Renal cortex interstitium (tissue), 11 donors: ENCODE measurements around the gene RHBDD2. TPM values are rescaled to one million over a fixed set of nuclear protein-coding genes. Genes with fewer than 3 reads are reported as not detected.
"Not testable (repeated sequence)": the region's sequence is repeated elsewhere in the genome, so short reads cannot be mapped to it uniquely, and the experiment has no call there.

Experiments
- DNase-seq, 11 donors: peaks; one replicate each; pipeline ENCODE4 v3.0.0-alpha.2; 2013; ENCODE audit warnings: low read depth in 9 of 11, low spot score in 4 of 11; ENCODE audit errors: extremely low read depth in 1 of 11
- polyA plus RNA-seq, 3 donors: library from polyadenylated mRNA; unstranded; fragments of 120-200 nt; gene quantifications; one replicate each; pipeline ENCODE4 v1.2.1, GENCODE V29; 2013; ENCODE audit not compliant: insufficient read length in 3 of 3

The RHBDD2 gene
- polyA plus RNA-seq, 3 donors: 62.2 to 80.8 (median 64.8) TPM

GRCh38 chr7:75878312-75878768 lies 494 bp upstream of the RHBDD2 start:
- no peak for DNase-seq

DNA sequence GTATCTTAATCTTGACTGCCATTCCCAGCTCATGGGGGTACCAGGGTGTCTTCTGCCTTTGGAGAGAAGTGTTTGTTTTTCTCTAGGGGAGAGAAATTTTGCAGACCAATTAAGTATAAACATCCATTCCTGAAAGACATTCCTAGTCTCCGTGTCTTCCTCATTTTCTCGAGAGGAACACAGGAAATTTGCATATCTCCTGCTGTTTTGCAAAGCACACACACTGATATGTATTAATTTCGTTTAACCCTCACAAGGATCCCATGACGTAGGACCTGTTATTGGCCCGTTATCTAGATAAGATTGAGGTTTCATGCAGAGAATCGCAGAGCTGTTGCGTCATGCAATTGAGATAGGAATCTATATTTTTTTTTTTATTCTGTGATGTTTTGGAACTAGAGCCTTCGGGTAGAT lies 944 bp downstream of the RHBDD2 start:
- DNase-seq: no peak

DNA sequence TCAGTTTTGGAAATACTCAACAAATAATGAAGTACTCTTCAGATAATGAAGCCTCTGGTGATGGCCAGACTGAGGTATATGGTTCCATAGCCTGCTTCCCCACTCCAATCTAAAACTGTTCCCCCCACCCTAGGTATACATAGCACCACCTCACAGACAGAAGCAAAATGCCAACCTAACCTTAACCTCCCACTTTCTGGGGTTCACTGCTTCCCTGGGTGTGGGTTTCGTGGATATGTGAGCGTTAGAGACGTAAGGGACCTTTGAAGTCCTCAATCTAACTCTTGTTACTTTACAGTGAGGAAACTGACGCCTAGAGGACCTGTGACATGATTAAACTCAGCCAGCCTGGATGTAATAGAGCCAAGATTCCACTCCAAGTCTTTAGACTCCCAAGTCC lies 1.4 kb downstream of the RHBDD2 start:
- DNase-seq: no peak

DNA sequence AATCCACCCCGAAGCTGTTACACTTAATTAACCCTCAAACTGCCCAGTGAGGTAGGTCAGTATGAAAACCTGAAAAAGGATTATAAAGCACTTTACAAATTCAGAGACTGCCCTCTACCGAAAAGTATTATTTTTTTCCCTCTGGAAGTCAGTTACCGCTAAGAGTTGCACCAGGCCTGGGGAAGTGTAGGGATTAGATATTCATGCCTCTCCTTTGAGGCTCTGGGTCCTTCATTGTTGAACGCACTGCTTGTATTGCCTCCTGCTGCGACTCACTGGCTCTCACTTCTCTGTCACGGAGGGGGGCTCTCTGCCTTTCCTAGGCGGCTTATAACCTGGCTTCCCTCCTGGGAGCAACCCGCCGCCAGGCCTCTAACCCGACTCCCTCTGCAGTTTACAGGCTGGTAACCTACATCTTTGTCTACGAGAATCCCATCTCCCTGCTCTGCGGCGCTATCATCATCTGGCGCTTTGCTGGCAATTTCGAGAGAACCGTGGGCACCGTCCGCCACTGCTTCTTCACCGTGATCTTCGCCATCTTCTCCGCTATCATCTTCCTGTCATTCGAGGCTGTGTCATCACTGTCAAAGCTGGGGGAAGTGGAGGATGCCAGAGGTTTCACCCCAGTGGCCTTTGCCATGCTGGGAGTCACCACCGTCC lies 2.7 kb downstream of the RHBDD2 start:
- no peak for DNase-seq

DNA sequence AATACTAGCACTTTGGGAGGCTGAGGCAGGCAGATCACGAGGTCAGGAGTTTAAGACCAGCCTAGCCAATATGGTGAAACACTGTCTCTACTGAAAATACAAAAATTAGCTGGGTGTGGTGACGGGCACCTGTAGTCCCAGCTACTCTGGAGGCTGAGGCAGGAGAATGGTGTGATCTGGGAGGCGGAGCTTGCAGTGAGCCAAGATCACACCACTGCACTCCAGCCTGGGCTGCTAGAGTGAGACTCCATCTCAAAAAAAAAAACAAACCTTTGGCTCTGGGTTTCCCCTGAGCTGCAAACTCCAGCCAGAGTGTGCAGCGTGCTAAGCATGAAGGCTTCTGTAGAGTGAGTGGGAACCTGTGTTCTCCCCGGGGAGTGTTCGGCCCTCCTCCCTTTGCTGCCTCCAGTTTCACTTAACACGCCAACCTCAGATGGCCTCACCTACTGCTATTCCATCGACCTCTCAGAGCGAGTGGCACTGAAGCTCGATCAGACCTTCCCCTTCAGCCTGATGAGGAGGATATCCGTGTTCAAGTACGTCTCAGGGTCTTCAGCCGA lies 4.5 kb downstream of the RHBDD2 start:
- not testable (repeated sequence) for DNase-seq

GRCh38 chr7:75884476-75884875 lies 5.6 kb downstream of the RHBDD2 start:
- DNase-seq: no peak

- DNase-seq: no peak
Observed at GRCh38 chr7:75885036-75885435, 6.2 kb downstream of the RHBDD2 start.

GRCh38 chr7:75887669-75888369 lies 9.0 kb downstream of the RHBDD2 start:
- no peak for DNase-seq

DNA sequence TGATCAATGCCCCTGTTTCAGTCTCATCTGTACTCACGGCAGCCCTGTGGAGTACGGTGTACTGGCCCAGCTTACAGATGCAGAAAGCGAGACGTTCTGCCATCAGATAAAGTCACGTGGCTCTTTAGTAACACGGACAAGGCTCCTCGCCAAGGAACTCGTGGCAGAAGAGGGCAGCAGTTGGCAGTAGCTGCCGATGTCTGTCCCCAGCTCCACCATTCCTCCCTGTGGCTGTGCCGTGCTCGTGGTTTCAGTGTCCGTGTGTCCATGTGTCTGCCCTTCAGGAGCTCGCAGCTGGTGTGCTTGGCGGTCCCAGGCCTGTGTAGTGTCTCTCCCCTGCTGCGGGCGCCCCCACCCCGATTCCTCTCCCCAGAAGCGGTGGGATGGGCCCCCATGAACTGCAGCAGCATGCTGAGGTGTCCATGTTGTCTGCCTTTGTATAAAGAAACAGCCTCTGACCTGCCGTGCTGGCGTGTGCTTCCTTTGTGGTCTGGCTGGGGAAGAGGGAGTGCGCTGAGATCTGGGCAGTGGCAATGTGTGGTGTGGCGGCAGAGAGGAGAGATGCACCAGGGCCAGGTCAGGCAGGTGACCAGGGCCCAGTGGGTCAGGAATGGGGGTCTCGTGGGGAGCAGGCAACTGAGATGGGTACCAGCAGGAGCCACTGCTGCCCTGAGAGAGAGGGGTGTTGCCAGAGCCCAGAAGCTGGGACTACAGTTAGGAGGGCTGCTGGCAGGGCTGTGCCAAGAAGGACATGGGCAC lies 9.8 kb downstream of the RHBDD2 start:
- DNase-seq: no peak

GRCh38 chr7:75889223-75889825 lies 10.5 kb downstream of the RHBDD2 start:
- no peak for DNase-seq

GRCh38 chr7:75889826-75890225 lies 11.0 kb downstream of the RHBDD2 start:
- no peak for DNase-seq

GRCh38 chr7:75891237-75891636 lies 12.4 kb downstream of the RHBDD2 start:
- DNase-seq: not testable (repeated sequence)

DNA sequence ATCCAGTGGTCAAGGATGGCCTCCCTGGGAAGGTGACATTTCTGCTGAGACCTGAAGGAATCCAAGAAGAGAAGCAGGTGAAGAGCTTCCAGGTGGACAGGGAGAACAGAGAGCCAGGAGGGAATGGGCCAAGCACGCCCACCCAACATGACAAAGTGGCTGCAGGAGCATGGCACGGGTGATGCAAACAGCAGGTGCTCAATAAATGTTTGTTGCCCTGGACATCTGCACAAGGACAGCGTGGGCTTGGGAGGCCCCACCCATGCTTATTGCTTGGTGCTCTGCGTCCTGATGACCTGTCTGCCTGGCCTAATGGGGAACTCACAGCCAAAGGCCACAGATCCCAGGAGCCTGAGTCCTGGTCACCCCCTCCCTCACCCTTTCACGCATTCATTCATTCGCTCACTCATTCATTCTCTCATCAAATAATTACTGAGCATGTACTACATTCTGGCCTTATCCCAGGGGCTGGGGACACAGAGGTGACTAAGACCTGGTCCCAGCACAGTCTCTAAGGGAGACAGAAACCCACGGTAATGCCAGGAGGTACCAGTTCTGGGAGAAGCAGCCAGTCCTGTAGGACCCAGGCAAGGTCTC lies 13.1 kb downstream of the RHBDD2 start:
- no peak for DNase-seq

DNA sequence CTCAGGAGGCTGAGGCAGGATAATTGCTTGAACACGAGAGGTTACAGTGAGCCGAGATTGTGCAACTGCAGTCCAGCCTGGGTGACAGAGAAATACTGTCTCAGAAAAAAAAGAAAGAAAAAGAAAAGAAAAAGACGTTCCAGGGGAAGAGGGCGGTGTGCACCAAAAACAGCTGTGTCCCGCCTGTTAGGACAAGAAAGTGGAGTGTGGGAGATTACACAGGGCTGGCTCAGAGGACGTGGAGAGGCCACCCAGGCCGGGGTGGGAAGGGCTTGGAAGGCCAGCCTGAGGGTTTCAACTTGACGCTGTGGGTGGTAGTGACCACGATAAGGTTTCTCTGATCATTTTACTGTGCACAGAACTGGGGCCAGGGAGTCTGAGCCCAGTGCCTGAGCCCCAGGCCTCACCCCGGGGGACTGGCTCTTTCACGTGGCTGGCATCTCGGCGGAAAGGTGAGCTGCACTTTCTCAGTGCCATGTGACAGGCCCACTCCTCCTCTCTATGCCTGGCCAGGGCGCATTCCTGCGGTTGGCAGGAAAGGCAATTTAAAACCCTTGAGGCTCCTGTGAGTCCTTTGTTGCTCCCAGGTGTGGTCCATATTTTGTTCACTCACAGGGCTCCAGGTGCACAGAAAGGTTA lies 13.9 kb downstream of the RHBDD2 start:
- DNase-seq: no peak

DNA sequence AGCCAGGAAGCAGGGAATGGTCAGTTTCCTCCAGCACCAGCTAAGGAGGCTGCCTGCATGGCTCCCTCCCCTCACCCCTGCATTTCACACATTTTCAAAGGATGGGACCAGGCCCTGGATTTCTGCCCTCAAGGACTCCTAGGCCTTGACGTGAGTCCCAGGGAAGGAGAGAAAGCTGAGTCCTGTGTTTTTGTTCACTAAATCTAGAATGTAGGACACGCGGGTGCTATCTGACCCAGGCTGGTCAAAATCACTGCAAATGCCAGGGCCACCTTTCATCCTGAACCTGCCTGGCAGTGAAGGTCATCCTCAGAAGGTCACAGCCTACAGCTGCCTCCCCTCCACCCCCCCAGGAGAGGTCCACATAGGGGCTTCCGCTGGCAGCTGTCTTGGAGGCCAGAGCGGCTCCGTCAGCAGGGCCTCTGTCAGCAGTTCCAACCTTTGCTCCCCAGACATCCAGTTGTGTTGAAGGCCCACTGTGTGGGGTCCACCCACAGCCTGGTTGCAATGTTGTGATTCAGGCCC lies 18.0 kb downstream of the RHBDD2 start:
- DNase-seq: no peak

DNA sequence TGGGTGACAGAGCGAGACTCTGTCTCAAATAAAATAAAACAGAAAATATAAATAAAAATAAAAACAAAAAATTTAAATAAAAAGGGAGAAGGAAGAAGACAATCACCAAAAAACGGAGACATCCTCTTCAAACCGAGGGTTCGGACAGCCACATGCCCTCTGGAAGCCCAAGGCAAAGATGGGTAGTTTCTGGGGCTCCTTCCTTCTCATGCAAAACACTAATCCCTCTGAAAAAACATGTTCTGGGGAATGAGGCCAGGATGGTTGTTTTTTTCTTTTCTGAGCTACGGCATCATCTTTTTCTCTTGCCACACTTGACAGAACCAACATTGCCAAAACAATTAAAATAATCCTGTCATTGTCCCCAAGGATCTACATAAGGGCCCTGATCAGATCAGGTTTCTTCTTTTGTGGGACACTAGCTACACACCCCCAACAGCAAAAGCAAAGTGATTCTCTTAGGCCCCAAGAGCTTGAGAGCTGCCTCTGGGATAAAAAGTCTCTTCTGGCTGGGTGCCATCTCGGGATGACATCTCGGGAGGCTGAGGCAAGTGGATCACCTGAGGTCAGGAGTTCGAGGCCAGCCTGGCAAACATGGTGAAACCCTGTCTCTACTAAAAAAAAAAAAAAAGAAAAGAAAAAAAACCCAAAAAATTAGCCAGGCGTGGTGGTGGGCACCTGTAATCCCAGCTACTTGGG lies 21.9 kb downstream of the RHBDD2 start:
- DNase-seq: no peak

- DNase-seq: peak in 1 of 11 donors; percentile 12
Observed at GRCh38 chr7:75905785-75906604, 27.2 kb downstream of the RHBDD2 start.
